Prostate gland (tissue), 2 donors: ENCODE data around the gene ACTG2.

Experiments
- CTCF ChIP-seq, 4 experiments: fragments of 200-600 bp in 2 of 4; fragments of 450-650 bp in 2 of 4; sonication (generic) in 2 of 4; IDR thresholded peaks; 1 replicate in 3 of 4; 2 replicates in 1 of 4; pipeline ENCODE4 v1.5.1; 2016 to 2019; ENCODE audit warnings: antibody characterized with exemption in 4 of 4, mild to moderate bottlenecking in 2 of 4, moderate library complexity in 2 of 4
- POLR2AphosphoS5 ChIP-seq: sonication (generic); formaldehyde crosslinking; IDR thresholded peaks from one replicate; pipeline ENCODE4 v1.6.1; 2017; ENCODE audit warnings: antibody characterized with exemption

- TF ChIP-seq CTCF (IDR thresholded peaks at IDR 0.05) (no peak), POLR2AphosphoS5 (no peak)
These were observed 7.1 kb downstream of the ACTG2 start for GRCh38 chr2:73899801-73900336.
